ENCODE measurements around the gene TNFRSF19.

The TNFRSF19 gene

DNA sequence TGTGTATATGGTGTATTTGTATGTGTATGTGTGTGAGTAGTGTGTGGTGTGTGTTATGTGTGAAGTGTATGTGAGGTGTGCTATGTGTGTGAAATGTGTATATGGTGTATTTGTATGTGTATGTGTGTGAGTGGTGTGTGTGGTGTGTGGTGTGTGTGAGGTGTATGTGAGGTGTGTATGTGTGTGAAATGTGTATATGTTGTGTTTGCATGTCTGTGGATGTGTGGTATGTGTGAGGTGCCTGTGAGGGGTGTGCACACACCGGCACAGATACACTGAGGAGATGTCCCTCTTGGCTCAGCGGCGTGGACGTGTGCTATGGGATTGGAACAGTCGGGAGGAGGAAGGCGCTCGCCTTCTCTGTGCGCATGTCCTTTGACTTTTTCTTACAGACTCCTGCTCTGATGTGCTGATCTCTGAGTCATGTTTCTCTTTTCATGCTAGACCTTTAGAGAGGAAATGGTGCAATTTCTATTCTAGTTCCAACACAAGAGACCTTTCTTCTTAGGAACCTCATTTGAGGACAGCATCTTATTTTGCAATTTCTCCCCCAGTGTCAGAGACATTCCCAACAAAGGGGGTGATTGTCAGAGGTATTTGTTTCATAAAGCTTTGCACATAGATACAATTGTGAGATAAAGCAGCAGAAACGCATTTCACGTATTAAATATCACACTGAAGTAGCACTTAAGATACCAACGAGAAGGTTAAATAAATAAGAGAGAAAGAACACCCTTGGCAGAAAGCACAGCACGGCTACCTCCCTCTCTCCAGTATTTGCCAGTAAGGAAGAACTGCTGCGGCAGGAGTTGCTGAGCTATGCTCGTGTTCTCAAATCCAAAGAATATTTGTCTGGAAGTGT is 11.3 kb upstream of the TNFRSF19 start:
- Histone ChIP-seq H4K20me1 (ENCODE audit: insufficient read depth, low read length) (no peaks in the 10 kb centered on the region), H3F3A (ENCODE audit: insufficient read depth, low read length) (no peaks in the 10 kb centered on the region), H3K9me3 (replicated peaks; ENCODE audit: insufficient read depth, low read length) (no peaks in the 10 kb centered on the region), H3K79me2 (ENCODE audit: low read length) (no peaks in the 10 kb centered on the region), H3K9me2 (replicated peaks; ENCODE audit: insufficient read depth, low read length) (no peaks in the 10 kb centered on the region), H3K9ac (ENCODE audit: low read length) (no peak overlapping the region), H3K36me3 (replicated peaks; ENCODE audit: insufficient read depth, low read length) (no peaks in the 10 kb centered on the region), H2AFZ (ENCODE audit: low read length) (no peak overlapping the region), H3K4me1 (ENCODE audit: low read length) (no peaks in the 10 kb centered on the region), H3K4me3 (ENCODE audit: low read length) (no peak overlapping the region), H3K27ac (ENCODE audit: low read length) (no peak overlapping the region), H3K4me2 (ENCODE audit: low read depth, low read length) (no peak overlapping the region), H3K27me3 (replicated peaks; ENCODE audit: insufficient read depth, low read length) (no peaks in the 10 kb centered on the region)
- DNase-seq = no peak
- TF ChIP-seq EZH2phosphoT487 (IDR thresholded peaks at IDR 0.05; ENCODE audit: low read length) (no peak), EZH2 (optimal IDR thresholded peaks at IDR 0.05; ENCODE audit: low read depth, low read length) (no peak)
- TF ChIP-seq, protein P1, sequence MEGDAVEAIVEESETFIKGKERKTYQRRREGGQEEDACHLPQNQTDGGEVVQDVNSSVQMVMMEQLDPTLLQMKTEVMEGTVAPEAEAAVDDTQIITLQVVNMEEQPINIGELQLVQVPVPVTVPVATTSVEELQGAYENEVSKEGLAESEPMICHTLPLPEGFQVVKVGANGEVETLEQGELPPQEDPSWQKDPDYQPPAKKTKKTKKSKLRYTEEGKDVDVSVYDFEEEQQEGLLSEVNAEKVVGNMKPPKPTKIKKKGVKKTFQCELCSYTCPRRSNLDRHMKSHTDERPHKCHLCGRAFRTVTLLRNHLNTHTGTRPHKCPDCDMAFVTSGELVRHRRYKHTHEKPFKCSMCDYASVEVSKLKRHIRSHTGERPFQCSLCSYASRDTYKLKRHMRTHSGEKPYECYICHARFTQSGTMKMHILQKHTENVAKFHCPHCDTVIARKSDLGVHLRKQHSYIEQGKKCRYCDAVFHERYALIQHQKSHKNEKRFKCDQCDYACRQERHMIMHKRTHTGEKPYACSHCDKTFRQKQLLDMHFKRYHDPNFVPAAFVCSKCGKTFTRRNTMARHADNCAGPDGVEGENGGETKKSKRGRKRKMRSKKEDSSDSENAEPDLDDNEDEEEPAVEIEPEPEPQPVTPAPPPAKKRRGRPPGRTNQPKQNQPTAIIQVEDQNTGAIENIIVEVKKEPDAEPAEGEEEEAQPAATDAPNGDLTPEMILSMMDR (IDR thresholded peaks at IDR 0.05; ENCODE audit: low read length) = no peak

DNA sequence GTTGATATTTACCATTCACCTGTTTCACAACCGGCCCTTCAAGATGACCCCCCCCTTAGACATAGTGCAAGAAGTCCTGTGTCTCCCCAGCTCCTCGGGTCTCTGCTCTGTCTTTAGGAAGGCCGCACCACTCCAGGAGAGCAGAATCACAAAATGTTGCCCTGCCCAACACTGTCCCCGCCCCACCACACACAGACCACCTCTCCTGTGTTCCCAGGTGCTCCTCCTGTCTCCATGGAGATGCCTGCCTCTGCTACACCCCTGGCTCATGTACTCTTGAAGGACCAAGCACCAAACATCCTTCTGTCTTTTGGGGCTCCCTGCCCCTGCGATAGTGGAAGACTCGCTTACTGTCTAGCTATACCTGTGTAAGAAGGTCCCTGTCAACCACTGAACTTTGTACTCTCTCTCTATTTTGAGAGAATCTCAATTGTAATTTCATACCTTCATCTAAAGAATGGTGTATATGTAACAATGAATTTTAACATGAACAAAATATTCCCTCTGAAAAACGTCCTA is 9.6 kb upstream of the TNFRSF19 start:
- Histone ChIP-seq H3K9me2 (replicated peaks; ENCODE audit: insufficient read depth, low read length) (no peaks in the 10 kb centered on the region), H3K27ac (ENCODE audit: low read length) (no peak overlapping the region)

GRCh38 chr13:23561261-23561660 is 9.0 kb upstream of the TNFRSF19 start:
- no peak for TF ChIP-seq EZH2phosphoT487 (IDR thresholded peaks at IDR 0.05; ENCODE audit: low read length)
- TF ChIP-seq, protein P1 (IDR thresholded peaks at IDR 0.05; ENCODE audit: low read length) = no peak
- TF ChIP-seq EZH2 (optimal IDR thresholded peaks at IDR 0.05; ENCODE audit: low read depth, low read length) = no peak
- Histone ChIP-seq H3K79me2 (ENCODE audit: low read length) (no peaks in the 10 kb centered on the region), H3K4me3 (ENCODE audit: low read length) (no peak overlapping the region), H3K9me3 (replicated peaks; ENCODE audit: insufficient read depth, low read length) (no peaks in the 10 kb centered on the region), H3K36me3 (replicated peaks; ENCODE audit: insufficient read depth, low read length) (no peaks in the 10 kb centered on the region), H4K20me1 (ENCODE audit: insufficient read depth, low read length) (no peaks in the 10 kb centered on the region), H2AFZ (ENCODE audit: low read length) (no peak overlapping the region), H3K4me2 (ENCODE audit: low read depth, low read length) (no peak overlapping the region), H3K27ac (ENCODE audit: low read length) (no peak overlapping the region), H3K9ac (ENCODE audit: low read length) (no peak overlapping the region), H3K27me3 (replicated peaks; ENCODE audit: insufficient read depth, low read length) (no peaks in the 10 kb centered on the region), H3K4me1 (ENCODE audit: low read length) (no peaks in the 10 kb centered on the region), H3K9me2 (replicated peaks; ENCODE audit: insufficient read depth, low read length) (no peaks in the 10 kb centered on the region), H3F3A (ENCODE audit: insufficient read depth, low read length) (no peaks in the 10 kb centered on the region)
- no peak for DNase-seq

More for the DNA sequence above, 9.6 kb upstream of the TNFRSF19 start:
- Histone ChIP-seq H3K36me3 (replicated peaks; ENCODE audit: insufficient read depth, low read length) (no peaks in the 10 kb centered on the region), H3K27me3 (replicated peaks; ENCODE audit: insufficient read depth, low read length) (no peaks in the 10 kb centered on the region), H3K9me3 (replicated peaks; ENCODE audit: insufficient read depth, low read length) (no peaks in the 10 kb centered on the region), H3K79me2 (ENCODE audit: low read length) (no peaks in the 10 kb centered on the region), H3K4me2 (ENCODE audit: low read depth, low read length) (no peak overlapping the region), H3K9ac (ENCODE audit: low read length) (no peak overlapping the region), H2AFZ (ENCODE audit: low read length) (no peak overlapping the region), H4K20me1 (ENCODE audit: insufficient read depth, low read length) (no peaks in the 10 kb centered on the region), H3F3A (ENCODE audit: insufficient read depth, low read length) (no peaks in the 10 kb centered on the region), H3K4me3 (ENCODE audit: low read length) (no peak overlapping the region), H3K4me1 (ENCODE audit: low read length) (no peaks in the 10 kb centered on the region)
- DNase-seq = no peak
- TF ChIP-seq EZH2 (optimal IDR thresholded peaks at IDR 0.05; ENCODE audit: low read depth, low read length) = no peak
- TF ChIP-seq, protein P1 (IDR thresholded peaks at IDR 0.05; ENCODE audit: low read length) = no peak
- TF ChIP-seq EZH2phosphoT487 (IDR thresholded peaks at IDR 0.05; ENCODE audit: low read length) = no peak

Measured in MM.1S (cell line).